Breast epithelium (tissue), 4 donors: ENCODE results near the gene GMDS. TPM values are rescaled to one million over a fixed set of nuclear protein-coding genes. Genes with fewer than 3 reads are reported as not detected.
A peak's percentile ranks its signal among the peaks of the same experiment; 100 is the strongest.

Experiments
- DNase-seq, 2 donors: peaks; one replicate each; pipeline ENCODE4 v3.0.0-alpha.2; 2019; ENCODE audit warnings: low spot score in 2 of 2
- H3K27ac ChIP-seq, 2 donors: fragments of 200-600 bp; sonication (generic) in 1 of 2; one replicate each; pipeline ENCODE4 v1.5.1; 2016 to 2019; ENCODE audit warnings: mild to moderate bottlenecking in 1 of 2
- H3K27me3 ChIP-seq, 2 donors: fragments of 200-600 bp; sonication (generic) in 1 of 2; one replicate each; pipeline versions ENCODE4 v1.5.1 to v1.6.0; 2017 to 2019; ENCODE audit warnings: control low read depth in 1 of 2, mild to moderate bottlenecking in 1 of 2
- H3K36me3 ChIP-seq: fragments of 200-600 bp; one replicate; pipeline ENCODE4 v1.5.1; 2019
- H3K4me1 ChIP-seq, 2 donors: fragments of 200-600 bp; sonication (generic); one replicate each; pipeline ENCODE4 v1.5.1; 2016 to 2019; ENCODE audit warnings: control low read depth in 1 of 2
- H3K4me3 ChIP-seq, 3 donors: fragments of 200-600 bp; sonication (generic); 1 replicate in 2 of 3; 2 replicates in 1 of 3; pipeline ENCODE4 v1.5.1; 2016 to 2019; ENCODE audit warnings: mild to moderate bottlenecking in 3 of 3, moderate library complexity in 2 of 3
- H3K9me3 ChIP-seq, 2 donors: fragments of 200-600 bp; sonication (generic) in 1 of 2; one replicate each; pipeline ENCODE4 v1.5.1; 2016 to 2019; ENCODE audit warnings: control low read depth in 1 of 2
- CTCF ChIP-seq, 3 donors: fragments of 450-650 bp; IDR thresholded peaks; one replicate each; pipeline ENCODE4 v1.5.1; 2016 to 2017; ENCODE audit warnings: antibody characterized with exemption in 3 of 3, mild to moderate bottlenecking in 3 of 3, moderate library complexity in 3 of 3
- POLR2A ChIP-seq: fragments of 450-650 bp; IDR thresholded peaks from one replicate; pipeline ENCODE4 v1.6.1; 2016; ENCODE audit warnings: antibody characterized with exemption, mild to moderate bottlenecking, moderate library complexity
- POLR2AphosphoS5 ChIP-seq, 3 donors: sonication (generic); formaldehyde crosslinking; IDR thresholded peaks; one replicate each; pipeline ENCODE4 v1.6.1; 2017; ENCODE audit warnings: antibody characterized with exemption in 3 of 3
- intact Hi-C: fragments of 100-400 bp; cut with DNase I; formaldehyde crosslinking; loops from one replicate; pipeline ENCODE4 v1.15.1; 2023; ENCODE audit warnings: low total_unique reads
- total RNA-seq, 3 donors: library from RNA; depleted of rRNA; stranded (reverse); fragments of >200 nt; gene quantifications; one replicate each; pipeline ENCODE4 v1.1.0, GENCODE V29; 2016

Gene GMDS
- total RNA-seq, 3 donors from 2014 or later, result 7.5 to 29.2 (median 17.0) TPM

GRCh38 chr6:1603708-1604107 lies 641.7 kb downstream of the GMDS start:
- no peaks in the 10 kb centered on the region for H3K36me3 ChIP-seq
- H3K27me3 ChIP-seq, result peaks cover 0 to 44% of the 10 kb centered on the region in 2 donors
- TF ChIP-seq POLR2A (no peak), CTCF (IDR thresholded peaks at IDR 0.05) (no peak), POLR2AphosphoS5 (IDR thresholded peaks at IDR 0.05) (no peak)
- H3K9me3 ChIP-seq, result no peaks in the 10 kb centered on the region
- peaks cover 0 to 7% of the 10 kb centered on the region in 2 donors for H3K4me1 ChIP-seq
- H3K27ac ChIP-seq, result no peak overlapping the region
- peak overlapping the region in 2 of 3 donors; percentile 50 to 67 for H3K4me3 ChIP-seq
- DNase-seq, result no peak
- intact Hi-C loops, result loop anchor here (5.0 to 10.0 kb wide), 2 partner anchors 504 to 741 kb away; no protein-coding TSS in a partner anchor

- TF ChIP-seq POLR2A (no peak), POLR2AphosphoS5 (IDR thresholded peaks at IDR 0.05) (no peak), CTCF (IDR thresholded peaks at IDR 0.05) (no peak)
- Histone ChIP-seq H3K27me3 (peaks cover 0 to 28% of the 10 kb centered on the region in 2 donors), H3K36me3 (no peaks in the 10 kb centered on the region), H3K9me3 (no peaks in the 10 kb centered on the region), H3K27ac (no peak overlapping the region), H3K4me1 (peaks cover 0 to 7% of the 10 kb centered on the region in 2 donors), H3K4me3 (no peak overlapping the region)
- intact Hi-C loops, result loop anchor here (5.0 to 10.0 kb wide), 2 partner anchors 505 to 743 kb away; no protein-coding TSS in a partner anchor
- DNase-seq, result no peak
These were observed 643.2 kb downstream of the GMDS start for GRCh38 chr6:1602049-1602713.

GRCh38 chr6:1601158-1602048 lies 644.0 kb downstream of the GMDS start:
- Histone ChIP-seq H3K36me3 (no peaks in the 10 kb centered on the region), H3K4me3 (no peak overlapping the region), H3K4me1 (peaks cover 4 to 7% of the 10 kb centered on the region in 2 donors), H3K27ac (no peak overlapping the region), H3K27me3 (peaks cover 0 to 21% of the 10 kb centered on the region in 2 donors), H3K9me3 (no peaks in the 10 kb centered on the region)
- TF ChIP-seq POLR2AphosphoS5 (IDR thresholded peaks at IDR 0.05), result no peak
- TF ChIP-seq POLR2A, result no peak
- no peak for TF ChIP-seq CTCF (IDR thresholded peaks at IDR 0.05)
- intact Hi-C loops, result loop anchor here (5.0 to 10.0 kb wide), 2 partner anchors 506 to 743 kb away; no protein-coding TSS in a partner anchor
- DNase-seq, result no peak

- H3K27ac ChIP-seq, result no peak overlapping the region
- no peak overlapping the region for H3K4me3 ChIP-seq
- no peak for TF ChIP-seq POLR2A
- TF ChIP-seq POLR2AphosphoS5 (IDR thresholded peaks at IDR 0.05), result no peak
- no peak for TF ChIP-seq CTCF (IDR thresholded peaks at IDR 0.05)
- intact Hi-C loops, result loop anchor here (5.0 to 10.0 kb wide), 2 partner anchors 507 to 744 kb away; no protein-coding TSS in a partner anchor
- H3K36me3 ChIP-seq, result no peaks in the 10 kb centered on the region
- DNase-seq, result no peak
- peaks cover 0 to 20% of the 10 kb centered on the region in 2 donors for H3K27me3 ChIP-seq
- H3K9me3 ChIP-seq, result no peaks in the 10 kb centered on the region
- H3K4me1 ChIP-seq, result peaks cover 7 to 9% of the 10 kb centered on the region in 2 donors
These were observed 644.6 kb downstream of the GMDS start for GRCh38 chr6:1600764-1601157.
